B cell (primary cell): ENCODE data around the gene BST1.

Experiments used
- EZH2 ChIP-seq: IDR thresholded peaks from 2 replicates; pipeline ENCODE4 v1.6.1; 2012; ENCODE audit warnings: borderline replicate concordance, low read depth, mild to moderate bottlenecking, moderate library complexity, low read length; ENCODE audit not compliant: insufficient read depth, poor library complexity, severe bottlenecking
- TF ChIP-seq, protein P1 (sequence below): fragments of 200-600 bp; IDR thresholded peaks from one replicate; pipeline ENCODE4 v1.8.0; 2022; ENCODE audit warnings: antibody characterized with exemption, mild to moderate bottlenecking

DNA sequence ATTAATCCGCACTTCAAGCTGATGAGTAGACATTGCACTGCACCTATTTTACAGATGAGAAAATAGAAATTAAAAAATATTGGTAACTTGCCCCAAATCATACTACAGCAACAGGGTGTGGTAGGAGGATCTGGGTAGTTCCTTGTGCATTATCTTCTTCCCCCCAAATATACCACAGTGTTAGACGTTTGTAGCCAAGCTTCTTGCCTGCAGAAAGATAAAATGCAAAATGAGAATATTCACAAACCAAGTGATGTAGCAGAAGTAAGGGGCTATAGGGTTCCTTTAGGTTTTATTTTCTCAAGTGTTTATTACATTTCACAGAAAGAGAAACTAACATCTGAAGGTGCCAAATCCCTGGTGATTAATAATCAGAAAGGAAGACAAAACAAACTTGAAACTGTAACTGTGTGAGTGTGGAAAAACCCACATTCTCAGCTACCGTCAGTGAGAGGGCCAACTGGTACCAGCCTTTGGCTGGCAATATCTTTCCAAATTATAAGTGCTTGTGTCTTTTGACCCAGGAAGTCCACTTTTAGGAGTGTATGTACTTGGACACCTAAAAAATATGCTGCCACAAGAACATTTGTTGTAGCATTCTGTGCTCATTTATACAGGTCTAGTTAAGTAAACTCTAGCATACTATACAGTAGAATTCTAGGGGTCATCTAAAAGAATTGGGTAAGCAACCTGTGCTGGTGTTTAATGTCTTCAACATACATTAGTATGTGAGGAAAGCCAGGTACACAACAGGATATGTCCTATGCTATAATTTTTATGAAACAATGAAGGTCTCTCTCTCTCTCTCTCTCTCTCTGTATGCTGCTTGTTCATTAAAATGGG lies 68.6 kb downstream of the BST1 start:
- TF ChIP-seq, protein P1, sequence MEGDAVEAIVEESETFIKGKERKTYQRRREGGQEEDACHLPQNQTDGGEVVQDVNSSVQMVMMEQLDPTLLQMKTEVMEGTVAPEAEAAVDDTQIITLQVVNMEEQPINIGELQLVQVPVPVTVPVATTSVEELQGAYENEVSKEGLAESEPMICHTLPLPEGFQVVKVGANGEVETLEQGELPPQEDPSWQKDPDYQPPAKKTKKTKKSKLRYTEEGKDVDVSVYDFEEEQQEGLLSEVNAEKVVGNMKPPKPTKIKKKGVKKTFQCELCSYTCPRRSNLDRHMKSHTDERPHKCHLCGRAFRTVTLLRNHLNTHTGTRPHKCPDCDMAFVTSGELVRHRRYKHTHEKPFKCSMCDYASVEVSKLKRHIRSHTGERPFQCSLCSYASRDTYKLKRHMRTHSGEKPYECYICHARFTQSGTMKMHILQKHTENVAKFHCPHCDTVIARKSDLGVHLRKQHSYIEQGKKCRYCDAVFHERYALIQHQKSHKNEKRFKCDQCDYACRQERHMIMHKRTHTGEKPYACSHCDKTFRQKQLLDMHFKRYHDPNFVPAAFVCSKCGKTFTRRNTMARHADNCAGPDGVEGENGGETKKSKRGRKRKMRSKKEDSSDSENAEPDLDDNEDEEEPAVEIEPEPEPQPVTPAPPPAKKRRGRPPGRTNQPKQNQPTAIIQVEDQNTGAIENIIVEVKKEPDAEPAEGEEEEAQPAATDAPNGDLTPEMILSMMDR = no peak
- TF ChIP-seq EZH2 = no peak
